ENCODE measurements around the gene NCBP3.

DNA sequence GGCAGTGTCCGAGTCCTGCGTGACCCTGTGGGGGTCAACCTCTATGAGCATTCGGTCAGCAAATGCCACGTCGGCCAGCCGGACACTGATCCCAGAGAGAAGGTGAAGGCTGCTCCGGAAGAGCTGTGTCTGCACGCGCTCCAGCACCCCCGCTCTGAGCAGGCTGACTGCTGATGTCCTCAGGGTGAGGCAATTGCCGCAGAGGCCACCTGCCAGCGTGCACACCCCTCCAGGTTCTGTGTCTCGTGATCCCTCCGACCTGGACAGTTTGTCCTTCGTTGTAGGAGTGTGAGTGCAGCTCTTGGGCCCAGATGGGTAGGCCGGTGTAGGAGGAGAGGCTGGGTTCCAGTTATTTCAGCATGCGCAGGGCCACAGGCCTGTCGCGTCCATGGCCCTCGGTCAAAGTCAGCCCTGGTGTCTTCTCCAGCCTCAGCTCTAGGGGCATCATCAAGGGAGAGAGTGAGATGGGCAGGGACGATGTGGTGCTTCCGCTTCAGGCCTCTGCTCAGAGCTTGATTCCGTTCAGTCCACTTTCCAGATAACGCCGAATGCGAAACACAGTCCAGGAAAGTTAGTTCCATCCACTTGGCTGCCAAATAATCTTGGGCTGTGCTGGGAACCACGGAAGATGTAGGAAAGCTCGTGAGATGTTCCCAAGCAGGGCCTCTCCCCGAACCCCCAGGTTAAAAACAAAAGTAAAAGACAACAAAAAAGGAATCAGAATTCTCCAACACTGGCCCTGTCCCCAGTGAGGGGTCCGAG lies 15.1 kb upstream of the NCBP3 start:
- no peak for TF ChIP-seq POLR2AphosphoS5 (IDR thresholded peaks at IDR 0.05)
- TF ChIP-seq, protein P1, sequence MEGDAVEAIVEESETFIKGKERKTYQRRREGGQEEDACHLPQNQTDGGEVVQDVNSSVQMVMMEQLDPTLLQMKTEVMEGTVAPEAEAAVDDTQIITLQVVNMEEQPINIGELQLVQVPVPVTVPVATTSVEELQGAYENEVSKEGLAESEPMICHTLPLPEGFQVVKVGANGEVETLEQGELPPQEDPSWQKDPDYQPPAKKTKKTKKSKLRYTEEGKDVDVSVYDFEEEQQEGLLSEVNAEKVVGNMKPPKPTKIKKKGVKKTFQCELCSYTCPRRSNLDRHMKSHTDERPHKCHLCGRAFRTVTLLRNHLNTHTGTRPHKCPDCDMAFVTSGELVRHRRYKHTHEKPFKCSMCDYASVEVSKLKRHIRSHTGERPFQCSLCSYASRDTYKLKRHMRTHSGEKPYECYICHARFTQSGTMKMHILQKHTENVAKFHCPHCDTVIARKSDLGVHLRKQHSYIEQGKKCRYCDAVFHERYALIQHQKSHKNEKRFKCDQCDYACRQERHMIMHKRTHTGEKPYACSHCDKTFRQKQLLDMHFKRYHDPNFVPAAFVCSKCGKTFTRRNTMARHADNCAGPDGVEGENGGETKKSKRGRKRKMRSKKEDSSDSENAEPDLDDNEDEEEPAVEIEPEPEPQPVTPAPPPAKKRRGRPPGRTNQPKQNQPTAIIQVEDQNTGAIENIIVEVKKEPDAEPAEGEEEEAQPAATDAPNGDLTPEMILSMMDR (IDR thresholded peaks at IDR 0.05): no peak
